HPDE6-E6E7 (cell line): ENCODE data around the gene LPP.
A peak's percentile ranks its signal among the peaks of the same experiment; 100 is the strongest.

Experiments used
- DNase-seq: peaks from one replicate; pipeline ENCODE4 v3.0.0; 2011; ENCODE audit warnings: missing footprints; ENCODE audit errors: extremely low spot score

LPP gene

GRCh38 chr3:188509316-188509715, 355.4 kb downstream of the LPP start:
- no peak for DNase-seq

- peak; percentile 33 for DNase-seq
Observed at GRCh38 chr3:188510366-188510765, 356.4 kb downstream of the LPP start.

- no peak for DNase-seq
Observed at GRCh38 chr3:188513662-188514328, 359.8 kb downstream of the LPP start.

GRCh38 chr3:188516515-188516914, 362.6 kb downstream of the LPP start:
- no peak for DNase-seq

- DNase-seq, result no peak
Observed at GRCh38 chr3:188518416-188518815, 364.5 kb downstream of the LPP start.

- DNase-seq, result no peak
Observed at GRCh38 chr3:188518835-188519452, 365.0 kb downstream of the LPP start.

- no peak for DNase-seq
Observed at GRCh38 chr3:188520466-188520865, 366.5 kb downstream of the LPP start.

- no peak for DNase-seq
Observed at GRCh38 chr3:188522115-188522514, 368.2 kb downstream of the LPP start.

- no peak for DNase-seq
Observed at GRCh38 chr3:188523291-188523690, 369.3 kb downstream of the LPP start.

- no peak for DNase-seq
Observed at GRCh38 chr3:188524052-188524451, 370.1 kb downstream of the LPP start.

- DNase-seq, result no peak
Observed at GRCh38 chr3:188526057-188526456, 372.1 kb downstream of the LPP start.

GRCh38 chr3:188527389-188527788, 373.4 kb downstream of the LPP start:
- DNase-seq, result no peak

- no peak for DNase-seq
Observed at GRCh38 chr3:188528396-188528795, 374.4 kb downstream of the LPP start.

- no peak for DNase-seq
Observed at GRCh38 chr3:188529228-188529627, 375.3 kb downstream of the LPP start.

GRCh38 chr3:188530226-188530625, 376.3 kb downstream of the LPP start:
- no peak for DNase-seq

GRCh38 chr3:188531210-188531609, 377.3 kb downstream of the LPP start:
- DNase-seq, result peak; percentile 2

- no peak for DNase-seq
Observed at GRCh38 chr3:188533172-188533571, 379.2 kb downstream of the LPP start.

- DNase-seq, result no peak
Observed at GRCh38 chr3:188533612-188534357, 379.8 kb downstream of the LPP start.

GRCh38 chr3:188534633-188535032, 380.7 kb downstream of the LPP start:
- no peak for DNase-seq

- DNase-seq, result no peak
Observed at GRCh38 chr3:188537606-188538005, 383.6 kb downstream of the LPP start.

GRCh38 chr3:188539037-188539436, 385.1 kb downstream of the LPP start:
- DNase-seq, result no peak

- DNase-seq, result no peak
Observed at GRCh38 chr3:188539631-188540194, 385.8 kb downstream of the LPP start.

- no peak for DNase-seq
Observed at GRCh38 chr3:188542196-188542595, 388.2 kb downstream of the LPP start.
